Activated CD4-positive, CD25-positive, alpha-beta regulatory T cell treated with anti-CD3 and anti-CD28 coated beads, Interleukin-2, amount 50 U/mL, for 16 hours (primary cell): ENCODE data around the gene BMPR1A.
"Not testable (repeated sequence)": the region's sequence is repeated elsewhere in the genome, so short reads cannot be mapped to it uniquely, and the experiment has no call there.

Source experiments
- DNase-seq: peaks from one replicate; pipeline ENCODE4 v3.0.0-alpha.2; 2020; ENCODE audit warnings: low read depth, low spot score

The BMPR1A gene

GRCh38 chr10:86940076-86940475 lies 183.7 kb downstream of the BMPR1A start:
- not testable (repeated sequence) for DNase-seq

DNA sequence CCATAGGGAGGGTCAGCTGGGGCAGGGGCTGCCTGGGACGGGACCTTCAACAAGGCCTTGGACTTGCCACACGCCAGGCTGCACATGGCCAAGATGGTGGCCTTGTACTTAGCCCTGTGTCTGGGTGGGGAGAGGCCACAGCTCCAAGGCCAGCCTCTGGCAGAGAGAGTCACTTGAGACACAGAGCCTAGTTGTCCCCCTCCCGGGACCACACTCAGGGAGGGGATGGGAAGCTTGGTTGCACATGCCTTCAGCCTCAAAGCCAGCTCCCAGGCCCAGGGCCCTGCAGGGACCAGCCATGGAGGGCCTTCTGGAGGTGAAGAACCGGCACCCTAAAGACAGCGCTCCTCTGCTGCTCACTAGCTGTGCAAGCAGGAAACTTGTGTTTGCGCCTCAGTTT lies 184.3 kb downstream of the BMPR1A start:
- no peak for DNase-seq

- no peak for DNase-seq
Observed at GRCh38 chr10:86941426-86941825, 185.0 kb downstream of the BMPR1A start.

- no peak for DNase-seq
Observed at GRCh38 chr10:86941991-86942421, 185.6 kb downstream of the BMPR1A start.

GRCh38 chr10:86942441-86943315 lies 186.3 kb downstream of the BMPR1A start:
- no peak for DNase-seq

DNA sequence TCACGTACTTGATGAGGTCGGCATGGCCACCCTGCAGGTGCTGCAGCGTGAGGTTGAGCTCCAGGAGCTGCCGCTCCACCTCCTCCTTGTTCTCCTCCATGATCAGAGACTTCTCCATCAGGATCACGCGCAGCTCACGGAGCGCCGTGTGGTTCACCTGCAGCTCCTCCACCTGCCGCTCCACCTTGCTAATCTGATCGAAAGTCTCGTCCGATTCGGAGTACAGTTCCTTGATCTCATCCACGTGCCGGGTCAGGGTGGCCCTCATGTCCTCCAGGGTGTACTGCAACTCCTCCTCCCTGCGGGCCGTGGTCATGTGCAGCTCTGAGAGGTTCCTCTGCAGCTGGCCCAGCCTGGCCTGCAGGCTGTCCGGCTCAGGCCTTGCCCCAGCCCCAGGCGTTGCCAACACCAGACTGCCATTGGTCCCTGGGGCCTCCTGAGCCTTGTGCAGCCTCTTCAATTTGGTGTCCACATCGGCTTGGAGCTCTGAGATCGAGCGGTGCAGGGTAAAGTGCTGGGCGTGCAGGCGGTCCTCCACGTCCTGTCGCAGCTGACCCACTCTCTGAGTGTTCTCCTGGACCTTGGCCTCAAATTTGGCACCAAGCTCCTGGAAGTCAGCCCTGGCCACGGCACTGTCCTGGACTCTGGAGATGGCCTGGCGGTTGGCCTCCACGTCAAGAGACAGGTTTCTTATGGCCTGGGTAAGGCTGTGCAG lies 187.1 kb downstream of the BMPR1A start:
- no peak for DNase-seq

- no peak for DNase-seq
Observed at GRCh38 chr10:86944031-86944419, 187.6 kb downstream of the BMPR1A start.

DNA sequence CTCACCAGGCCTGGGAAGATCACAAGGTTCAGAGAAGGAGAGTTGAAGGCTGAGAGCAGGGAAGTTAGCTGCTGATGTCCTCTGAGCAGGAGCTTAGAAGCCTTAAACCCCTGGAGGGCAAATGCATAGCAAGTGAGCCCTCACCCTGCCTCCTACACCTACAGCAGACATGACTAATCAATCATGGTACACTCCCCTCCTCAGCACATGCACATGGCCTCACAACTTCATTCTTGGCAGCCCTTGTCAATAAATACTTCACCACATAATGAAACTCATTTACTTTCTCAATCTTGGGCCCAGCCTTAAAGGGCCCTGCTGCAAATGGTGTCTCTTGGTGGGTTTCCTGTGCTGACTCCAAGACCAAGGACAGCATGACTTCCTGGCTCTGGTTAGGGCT lies 188.1 kb downstream of the BMPR1A start:
- DNase-seq: no peak

DNA sequence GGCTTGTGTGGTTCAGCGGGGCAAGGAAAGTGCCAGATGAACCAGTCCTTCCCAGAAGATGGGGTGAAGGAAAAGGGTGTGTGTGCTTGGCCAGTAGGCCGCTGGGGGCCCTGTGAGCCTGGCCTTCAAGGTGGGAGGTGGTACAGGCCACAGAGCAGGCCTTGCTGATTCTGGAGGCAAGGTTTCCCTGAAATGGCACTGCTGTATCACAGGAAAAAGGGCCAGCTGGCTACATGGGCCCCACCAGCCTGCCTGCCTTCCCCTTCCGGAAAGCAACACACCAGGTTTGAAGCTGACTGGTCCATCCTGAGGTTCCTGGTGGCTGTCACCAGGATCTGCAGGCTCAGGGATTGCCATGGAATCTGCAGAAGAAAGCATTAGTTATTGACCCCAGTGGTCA lies 188.5 kb downstream of the BMPR1A start:
- no peak for DNase-seq

DNA sequence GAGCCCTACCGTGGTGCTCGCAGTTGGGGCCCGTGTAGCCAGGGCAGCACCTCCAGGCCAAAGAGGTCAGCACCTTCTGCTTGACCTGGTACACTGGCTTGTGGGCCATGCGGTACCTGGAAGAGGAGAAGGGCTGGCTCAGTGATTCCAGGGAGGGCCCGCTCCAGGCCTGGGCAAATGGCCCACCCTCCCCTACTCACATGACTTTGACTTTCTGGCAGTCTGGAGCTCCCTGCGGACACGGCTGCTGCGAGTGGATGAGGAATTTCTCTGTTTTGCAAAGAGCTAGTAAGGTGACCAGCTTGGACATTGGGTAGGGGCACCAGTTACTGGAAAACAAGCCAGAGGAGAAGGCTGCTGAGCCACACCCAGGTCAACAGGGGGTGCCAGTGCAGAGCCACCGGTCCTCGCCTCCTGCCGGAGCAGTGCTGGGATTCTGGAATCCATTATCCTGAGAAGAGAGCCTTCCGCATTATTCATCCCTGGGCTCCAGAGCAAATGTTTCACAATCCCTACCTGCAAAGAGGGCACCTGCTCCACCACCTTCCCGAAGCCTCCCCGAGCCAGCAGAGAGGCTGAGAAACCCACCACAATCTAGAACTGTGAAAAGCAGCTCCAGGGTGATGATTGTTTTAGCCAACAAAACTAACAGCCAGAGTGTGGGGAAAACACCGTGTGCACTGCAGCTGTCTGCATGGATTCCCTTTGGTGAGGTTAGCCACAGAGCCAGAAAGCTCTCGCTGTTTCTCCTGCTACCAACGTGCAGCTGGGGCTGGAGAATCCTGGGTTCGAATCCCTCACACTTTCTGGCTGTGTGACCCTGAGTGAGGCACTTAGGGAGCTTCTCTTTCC lies 189.2 kb downstream of the BMPR1A start:
- DNase-seq: no peak

GRCh38 chr10:86946213-86947155 lies 190.1 kb downstream of the BMPR1A start:
- DNase-seq: no peak

GRCh38 chr10:86947806-86948205 lies 191.4 kb downstream of the BMPR1A start:
- DNase-seq: not testable (repeated sequence)

DNA sequence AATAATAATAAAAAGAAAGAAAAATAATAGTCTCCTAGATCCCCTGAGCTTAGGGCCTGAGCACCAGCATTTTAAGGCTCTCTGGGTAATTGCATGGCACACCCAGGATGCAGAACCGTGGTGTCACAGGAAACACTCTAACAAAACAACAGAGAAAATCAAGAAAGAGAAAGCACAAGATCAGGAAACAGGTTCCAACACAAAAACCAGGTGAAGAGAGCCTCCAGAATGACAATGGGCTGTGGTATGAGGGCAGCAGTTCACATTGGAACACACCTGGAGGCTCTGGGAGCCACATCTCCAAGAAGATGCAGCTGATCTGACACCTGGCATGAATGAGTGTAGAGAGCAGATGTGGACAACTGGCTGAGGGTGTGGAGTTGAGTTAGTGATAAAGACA lies 193.9 kb downstream of the BMPR1A start:
- no peak for DNase-seq

DNA sequence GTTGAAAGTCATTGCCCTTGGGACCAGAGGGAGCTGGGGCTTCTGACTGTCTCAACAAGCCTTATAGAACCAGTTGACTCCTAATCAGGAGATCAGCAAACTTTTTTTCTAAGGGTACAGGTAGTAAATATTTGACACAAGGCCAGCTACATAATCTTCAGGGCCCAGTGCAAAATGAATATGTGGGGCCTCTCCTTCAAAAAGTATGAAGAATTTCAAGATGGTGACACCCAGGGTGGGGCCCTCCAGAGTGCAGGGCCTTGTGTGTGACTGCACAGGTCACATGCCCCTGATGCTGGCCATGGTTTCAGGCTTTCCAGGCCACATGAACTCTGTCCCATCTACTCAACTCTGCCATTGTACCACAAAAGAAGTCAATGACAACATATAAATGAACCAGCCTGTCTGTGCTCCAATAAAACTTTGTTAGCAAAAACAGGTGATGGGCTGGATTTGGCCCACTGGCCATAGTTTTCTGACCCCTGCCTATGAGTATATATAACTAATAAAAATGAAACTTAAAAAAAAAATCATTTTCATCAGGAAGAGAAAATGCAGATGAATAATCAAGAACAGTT lies 194.9 kb downstream of the BMPR1A start:
- DNase-seq: no peak

- DNase-seq: no peak
Observed at GRCh38 chr10:86952106-86952505, 195.7 kb downstream of the BMPR1A start.

DNA sequence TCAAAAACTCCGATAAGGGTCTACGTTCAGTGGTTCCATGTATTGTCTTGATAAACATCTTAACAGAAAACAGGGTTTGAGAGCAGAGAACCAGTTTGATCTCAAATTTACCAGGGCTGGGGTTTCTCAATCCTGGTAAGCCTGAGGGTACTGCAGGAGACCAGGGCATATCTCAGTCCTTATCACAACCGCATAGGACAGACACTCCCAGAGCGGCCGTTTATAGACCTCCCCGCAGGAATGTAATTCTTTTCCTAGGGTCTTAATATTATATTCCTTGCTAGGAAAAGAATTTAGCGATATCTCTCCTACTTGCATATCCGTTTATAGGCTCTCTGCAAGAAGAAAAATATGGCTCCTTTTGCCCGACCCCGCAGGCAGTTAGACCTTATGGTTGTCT lies 196.3 kb downstream of the BMPR1A start:
- DNase-seq: not testable (repeated sequence)

GRCh38 chr10:86953747-86954680 lies 197.6 kb downstream of the BMPR1A start:
- DNase-seq: no peak

DNA sequence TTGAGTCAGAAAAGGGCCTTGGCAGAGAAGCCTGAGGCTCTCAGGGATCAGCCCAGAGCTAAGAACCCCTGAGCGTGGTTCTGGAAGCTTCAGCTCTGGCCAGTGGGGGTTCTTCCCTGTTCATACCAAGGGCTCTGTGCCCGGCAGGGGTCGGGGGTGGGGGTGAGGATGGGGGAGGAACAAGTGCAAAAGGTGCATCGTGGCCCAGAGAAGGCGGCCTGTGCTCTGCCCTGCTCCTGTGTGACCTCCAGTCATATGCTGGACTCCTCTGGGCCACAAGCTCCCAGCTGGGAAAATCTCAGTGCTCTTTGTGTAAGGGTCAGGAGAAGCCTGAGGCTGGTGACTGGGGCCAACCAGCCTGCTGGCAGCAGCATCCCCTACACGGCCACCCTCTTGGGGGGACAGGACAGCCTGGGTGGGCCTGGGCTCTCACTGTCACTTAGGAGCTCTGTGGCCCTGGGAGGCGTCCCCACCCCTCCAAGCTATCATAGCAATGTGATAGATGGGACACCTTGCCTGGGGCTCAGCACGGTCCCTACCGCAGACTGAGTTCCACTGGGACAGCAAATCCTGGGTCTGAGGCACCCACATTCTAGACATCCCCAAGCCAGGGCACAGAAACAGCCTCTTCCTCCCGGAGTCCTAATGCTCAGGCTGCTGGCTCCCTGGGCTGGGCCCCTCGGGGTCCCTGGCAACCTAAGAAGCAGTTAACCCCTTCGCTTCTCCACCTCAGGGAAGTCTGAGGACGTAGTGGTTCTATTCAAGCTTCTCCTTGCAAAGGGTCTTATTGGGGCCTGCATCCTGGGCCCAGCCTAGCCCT lies 198.5 kb downstream of the BMPR1A start:
- DNase-seq: no peak
